Dermis blood vessel endothelial cell (primary cell): ENCODE results near the gene STAU1. TPM values are rescaled to one million over a fixed set of nuclear protein-coding genes. Genes with fewer than 3 reads are reported as not detected.
A peak's percentile ranks its signal among the peaks of the same experiment; 100 is the strongest.
"Not testable (repeated sequence)": the region's sequence is repeated elsewhere in the genome, so short reads cannot be mapped to it uniquely, and the experiment has no call there.

Experiments used
- DNase-seq: peaks from one replicate; pipeline ENCODE4 v3.0.0; 2010
- total RNA-seq: library from RNA; depleted of rRNA; stranded (reverse); fragments of >200 nt; gene quantifications from 2 replicates; pipeline ENCODE4 v1.2.3, GENCODE V29; 2014

STAU1 gene
- total RNA-seq, 1 donor from 2014 or later = 51.1 TPM

GRCh38 chr20:49203746-49204145 lies 15.6 kb upstream of the STAU1 start:
- no peak for DNase-seq

- no peak for DNase-seq
These were observed 14.9 kb upstream of the STAU1 start for GRCh38 chr20:49203011-49203410.

DNA sequence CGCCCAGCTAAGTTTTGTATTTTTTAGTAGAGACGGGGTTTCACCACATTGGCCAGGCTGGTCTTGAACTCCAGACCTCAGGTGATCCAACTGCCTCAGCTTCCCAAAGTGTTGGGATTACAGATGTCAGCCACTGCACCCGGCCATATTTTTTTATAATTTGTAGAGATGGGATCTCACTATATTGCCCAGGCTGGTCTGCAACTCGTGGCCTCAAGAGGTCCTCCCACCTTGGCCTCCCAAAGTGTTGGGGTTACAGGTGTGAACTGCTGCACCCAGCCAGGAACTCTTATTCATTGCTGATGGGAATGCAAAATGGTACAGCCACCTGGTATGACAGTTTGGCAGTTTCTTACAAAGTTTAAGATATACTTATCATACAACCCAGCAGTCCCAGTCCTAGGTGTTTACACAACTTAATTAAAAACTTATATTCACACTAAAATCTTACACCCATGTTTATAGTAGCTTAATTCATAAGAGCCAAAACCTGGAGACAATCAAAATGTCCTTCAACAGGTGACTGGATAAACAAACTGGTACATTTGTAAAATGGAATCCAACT lies 11.7 kb upstream of the STAU1 start:
- no peak for DNase-seq

DNA sequence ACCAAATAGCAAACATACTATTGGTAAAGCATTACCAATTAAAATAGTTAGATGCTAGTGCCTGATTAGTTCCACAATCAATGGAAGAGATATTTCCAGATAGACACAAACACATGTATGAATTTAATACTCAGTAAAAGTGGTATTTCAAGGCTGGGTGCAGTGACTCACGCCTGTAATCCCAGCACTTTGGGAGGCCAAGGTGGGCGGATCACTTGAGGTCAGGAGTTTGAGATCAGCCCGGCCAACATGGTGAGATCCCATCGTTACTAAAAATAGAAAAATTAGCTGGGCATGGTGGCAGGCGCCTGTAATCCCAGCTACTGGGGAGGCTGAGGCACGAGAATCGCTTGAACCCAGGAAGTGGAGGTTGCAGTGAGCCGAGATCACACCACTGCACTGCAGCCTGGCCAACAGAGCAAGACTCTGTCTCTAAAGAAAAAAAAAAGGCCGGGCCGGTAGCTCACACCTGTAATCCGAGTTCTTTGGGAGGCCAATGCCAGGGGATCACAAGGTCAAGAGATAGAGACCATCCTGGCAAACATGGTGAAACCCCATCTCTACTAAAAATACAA lies 4.9 kb upstream of the STAU1 start:
- not testable (repeated sequence) for DNase-seq

- peak; percentile 35 for DNase-seq
These were observed 744 bp downstream of the STAU1 start for GRCh38 chr20:49187330-49187850.

DNA sequence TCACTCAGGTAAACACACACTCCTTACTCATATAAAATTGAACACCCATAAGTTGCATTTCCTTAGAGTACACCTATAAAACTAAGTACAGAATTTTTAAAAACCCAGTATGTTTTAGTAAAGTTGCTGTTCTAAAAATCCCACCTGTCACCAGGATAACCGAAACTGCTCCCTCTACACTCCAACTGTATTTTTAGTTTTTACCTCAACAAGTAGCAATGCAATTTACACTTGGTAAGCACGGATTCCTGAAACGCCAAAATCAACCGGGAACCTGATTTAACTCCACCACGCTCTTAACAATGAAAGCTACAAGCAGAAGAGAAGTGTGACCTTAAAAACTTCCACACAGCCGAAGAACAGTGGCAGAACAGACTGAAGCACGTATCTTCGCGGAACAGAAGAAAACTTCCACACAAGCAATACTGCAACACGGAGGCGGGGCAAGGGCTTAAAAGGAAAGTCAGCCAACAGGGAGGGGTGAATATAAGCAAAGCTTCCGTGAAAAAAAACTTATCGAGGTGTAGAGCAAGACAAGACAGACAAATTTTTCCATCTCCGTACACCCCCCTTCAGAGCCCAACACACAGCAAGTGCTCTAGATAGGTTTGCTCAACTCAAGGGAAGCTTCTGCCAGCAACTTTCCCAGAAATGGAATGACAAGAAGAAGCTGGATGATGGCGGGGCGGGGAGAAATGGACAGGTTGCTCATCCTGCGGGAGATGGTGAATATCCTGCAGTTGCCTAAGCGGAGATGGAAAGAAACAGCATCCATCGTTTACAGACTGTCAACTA lies 1.4 kb downstream of the STAU1 start:
- DNase-seq = peak; percentile 65

- DNase-seq = no peak
These were observed 2.9 kb downstream of the STAU1 start for GRCh38 chr20:49185071-49185761.

- DNase-seq = no peak
These were observed 3.5 kb downstream of the STAU1 start for GRCh38 chr20:49184691-49185070.

DNA sequence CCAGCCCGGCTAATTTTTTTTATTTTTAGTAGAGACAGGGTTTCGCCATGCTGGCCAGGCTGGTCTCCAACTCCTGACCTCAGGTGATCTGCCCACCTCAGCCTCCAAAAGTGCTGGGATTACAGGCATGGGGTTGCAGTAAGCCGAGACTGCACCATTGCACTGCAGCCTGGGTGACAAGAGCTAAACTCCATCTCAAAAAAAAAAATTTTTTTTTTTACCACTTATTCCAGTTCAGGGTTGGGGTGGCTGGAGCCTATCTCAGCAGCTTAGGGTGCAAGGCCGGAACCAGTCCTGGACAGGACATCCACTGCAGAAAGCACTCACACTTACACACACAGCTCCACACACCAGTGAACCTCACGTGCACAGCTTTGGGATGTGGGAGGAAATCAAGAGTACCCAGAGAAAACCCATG lies 4.0 kb downstream of the STAU1 start:
- not testable (repeated sequence) for DNase-seq

DNA sequence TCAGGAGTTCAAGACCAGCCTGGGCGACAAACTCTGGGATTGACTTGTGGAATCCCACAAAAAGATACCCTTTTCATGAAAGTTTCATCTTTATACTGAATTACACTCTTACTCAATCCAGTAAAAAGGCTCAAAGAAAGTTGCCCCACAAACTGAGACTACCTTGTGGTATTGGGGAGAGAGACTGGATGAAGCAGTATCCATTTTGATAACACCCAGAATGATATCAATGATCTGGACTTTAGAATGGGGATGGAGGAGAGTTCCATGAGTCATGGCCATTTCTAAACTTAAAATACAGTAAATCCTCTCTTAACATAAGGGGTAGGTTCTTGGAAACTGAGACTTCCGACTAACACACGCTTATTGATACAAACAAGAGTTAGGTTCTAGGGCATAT lies 4.7 kb downstream of the STAU1 start:
- no peak for DNase-seq

- DNase-seq = no peak
These were observed 6.8 kb downstream of the STAU1 start for GRCh38 chr20:49181265-49181877.

DNA sequence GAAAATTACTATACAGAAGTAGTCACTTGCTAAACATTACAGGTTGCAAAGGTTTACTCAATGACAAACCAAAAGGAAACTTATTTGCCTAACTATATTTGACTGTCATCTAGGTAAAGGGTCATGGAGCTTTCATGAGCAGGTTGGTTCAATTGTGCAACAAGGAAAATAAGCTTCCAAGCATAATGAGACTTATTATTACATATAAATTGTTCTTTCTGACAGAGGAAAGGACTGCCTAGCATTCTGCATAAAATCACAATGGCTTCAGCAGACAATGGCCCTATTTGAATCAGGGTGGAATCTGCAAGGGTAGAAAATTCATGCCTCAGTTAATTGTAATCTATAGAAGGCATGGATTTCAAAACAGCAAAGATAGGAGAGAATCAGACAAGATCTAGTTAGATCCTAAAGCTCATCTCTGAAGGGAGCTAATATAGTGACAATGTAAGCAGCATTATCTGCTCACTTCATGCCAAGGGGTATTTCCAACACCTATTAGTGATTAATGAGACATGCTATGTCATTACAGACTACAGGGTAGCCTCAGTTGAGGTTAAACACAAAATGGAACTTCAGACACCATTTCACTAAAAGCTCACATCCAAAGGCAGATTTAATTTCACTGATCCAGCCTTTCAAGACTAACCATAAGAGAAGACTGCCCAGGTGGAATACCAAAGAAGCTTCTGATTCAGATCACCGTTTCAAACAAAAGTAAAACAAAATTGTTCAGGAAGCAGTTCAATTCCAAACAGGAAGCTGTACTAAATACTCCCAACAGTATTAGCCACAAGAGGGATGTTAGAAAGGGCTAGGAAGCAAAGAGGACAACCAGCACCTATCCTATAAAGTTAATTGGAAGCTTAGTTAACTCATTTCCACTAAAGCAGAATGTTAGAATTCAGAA lies 8.5 kb downstream of the STAU1 start:
- DNase-seq = peak; percentile 33

DNA sequence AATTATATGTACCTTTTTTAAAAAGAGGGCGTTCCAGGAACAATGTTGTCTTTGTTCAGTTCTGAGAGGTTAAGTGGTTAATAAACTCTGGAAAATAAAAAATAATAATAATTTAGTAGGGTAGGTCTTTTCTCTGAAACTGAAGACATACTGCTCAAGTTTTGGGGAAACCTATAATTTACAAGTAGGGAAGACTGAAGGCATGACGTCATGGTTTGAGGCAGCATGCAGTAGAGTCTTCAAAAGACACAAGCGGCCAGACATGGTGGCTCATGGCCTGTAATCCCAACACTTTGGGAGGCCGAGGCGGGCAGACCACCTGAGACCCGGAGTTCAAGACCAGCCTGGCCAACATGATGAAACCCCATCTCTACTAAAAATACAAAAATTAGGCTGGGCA lies 14.0 kb downstream of the STAU1 start:
- DNase-seq = no peak

- DNase-seq = no peak
These were observed 15.7 kb downstream of the STAU1 start for GRCh38 chr20:49172413-49172812.

DNA sequence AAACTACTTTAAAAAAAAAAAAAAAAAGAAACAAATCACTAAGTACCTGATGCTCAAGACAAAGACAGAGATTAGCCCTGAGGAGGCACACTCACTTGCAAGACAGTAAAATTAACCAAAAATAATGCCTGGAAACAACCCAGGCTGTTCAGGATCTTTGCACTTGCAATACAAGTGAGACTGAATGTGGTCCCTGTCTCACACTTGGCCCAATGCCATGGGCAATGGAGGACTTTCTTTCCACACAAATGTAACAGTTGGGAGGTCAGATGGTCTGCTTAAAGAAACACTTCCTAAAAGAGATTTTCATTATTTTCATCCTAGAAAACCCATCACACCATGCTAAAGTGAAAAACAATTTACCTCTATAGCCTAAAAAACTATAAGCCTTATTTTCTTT lies 16.2 kb downstream of the STAU1 start:
- DNase-seq = peak; percentile 21

- no peak for DNase-seq
These were observed 17.4 kb downstream of the STAU1 start for GRCh38 chr20:49170714-49171113.

DNA sequence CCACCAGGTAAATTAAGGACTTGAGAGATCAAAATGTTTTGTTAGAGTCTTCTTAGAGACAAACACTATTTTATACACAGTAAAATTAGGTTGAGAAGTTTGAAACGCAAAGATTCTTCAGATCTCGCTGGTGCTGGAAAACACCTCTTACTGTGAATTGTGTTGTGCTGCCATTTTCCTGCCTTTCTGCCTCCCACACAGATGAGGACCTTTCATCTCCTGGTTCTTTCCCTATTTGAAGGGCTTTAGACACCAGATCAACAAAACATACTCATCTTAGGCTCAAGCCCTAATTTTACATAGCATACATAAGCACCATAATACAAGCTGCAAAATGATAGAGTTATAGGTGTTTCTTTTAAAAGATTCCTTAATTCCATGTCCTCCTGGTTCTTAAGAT lies 18.6 kb downstream of the STAU1 start:
- DNase-seq = no peak

GRCh38 chr20:49168864-49169263 lies 19.3 kb downstream of the STAU1 start:
- DNase-seq = not testable (repeated sequence)

GRCh38 chr20:49167811-49168507 lies 20.2 kb downstream of the STAU1 start:
- DNase-seq = no peak

DNA sequence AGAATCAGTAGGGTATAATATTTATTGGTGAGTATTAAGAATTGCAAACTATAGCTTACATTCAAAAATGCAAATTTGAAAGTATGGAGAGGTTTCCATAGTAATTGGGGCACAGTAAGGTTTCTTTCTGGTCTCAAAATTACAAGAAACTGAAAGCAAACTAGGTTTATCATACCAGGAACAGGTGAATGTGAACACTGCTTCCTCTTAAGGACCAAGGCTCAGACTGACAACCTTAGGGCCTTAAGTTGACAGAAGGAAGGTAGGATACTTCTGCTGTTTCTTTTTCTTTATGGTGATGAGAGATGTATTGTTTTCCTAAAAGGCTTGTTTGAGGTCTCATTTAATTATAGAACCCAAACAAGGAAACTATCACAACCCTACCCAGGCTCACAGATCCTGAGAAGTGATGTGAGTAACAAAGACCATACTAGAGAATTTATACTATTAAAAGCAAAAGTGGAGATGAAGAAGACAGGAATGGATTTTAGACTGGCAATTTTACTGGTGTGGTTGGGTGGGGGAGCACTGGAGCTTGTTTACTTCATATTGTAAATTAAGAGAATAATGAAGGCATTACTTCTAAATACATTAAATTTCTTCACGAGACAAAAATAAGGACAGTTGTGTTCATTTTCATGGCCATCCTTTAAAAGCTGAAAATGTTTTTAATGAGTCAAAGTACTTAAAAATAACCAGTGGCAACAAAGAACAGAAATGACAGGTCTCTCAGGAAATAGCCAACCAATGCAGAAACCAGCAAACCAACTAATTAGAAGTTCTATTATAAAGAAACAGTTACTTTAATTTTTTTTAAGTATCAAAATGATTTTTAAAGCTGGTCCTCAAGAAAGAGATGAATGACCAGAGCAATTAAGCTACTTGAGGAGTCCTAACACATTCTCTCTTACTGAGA lies 21.3 kb downstream of the STAU1 start:
- DNase-seq = no peak
